ENCODE data around the gene PTPRN2.
"Not testable (repeated sequence)": the region's sequence is repeated elsewhere in the genome, so short reads cannot be mapped to it uniquely, and the experiment has no call there.

PTPRN2 gene

DNA sequence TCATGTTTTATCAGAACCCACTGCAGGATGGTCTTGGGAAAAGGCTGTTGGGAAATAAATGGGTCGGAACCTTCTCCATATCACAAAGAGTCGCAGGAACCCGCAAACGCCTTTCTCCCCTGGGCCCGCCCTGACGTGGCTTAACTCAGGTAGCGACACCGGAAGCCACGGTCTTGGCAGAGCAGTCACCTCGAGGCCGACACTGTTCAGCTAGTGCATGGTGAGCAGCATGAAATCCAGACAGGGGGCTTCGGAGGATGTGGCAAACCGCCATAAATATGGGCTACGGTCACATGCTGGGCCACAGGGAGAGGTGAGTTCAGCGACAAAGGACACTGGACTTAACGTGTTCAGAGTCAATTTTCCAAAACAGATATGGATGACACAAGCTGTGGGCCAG lies 421.9 kb downstream of the PTPRN2 start:
- no peak overlapping the region for H3K27ac Mint-ChIP-seq
- TF ChIP-seq, protein P1, sequence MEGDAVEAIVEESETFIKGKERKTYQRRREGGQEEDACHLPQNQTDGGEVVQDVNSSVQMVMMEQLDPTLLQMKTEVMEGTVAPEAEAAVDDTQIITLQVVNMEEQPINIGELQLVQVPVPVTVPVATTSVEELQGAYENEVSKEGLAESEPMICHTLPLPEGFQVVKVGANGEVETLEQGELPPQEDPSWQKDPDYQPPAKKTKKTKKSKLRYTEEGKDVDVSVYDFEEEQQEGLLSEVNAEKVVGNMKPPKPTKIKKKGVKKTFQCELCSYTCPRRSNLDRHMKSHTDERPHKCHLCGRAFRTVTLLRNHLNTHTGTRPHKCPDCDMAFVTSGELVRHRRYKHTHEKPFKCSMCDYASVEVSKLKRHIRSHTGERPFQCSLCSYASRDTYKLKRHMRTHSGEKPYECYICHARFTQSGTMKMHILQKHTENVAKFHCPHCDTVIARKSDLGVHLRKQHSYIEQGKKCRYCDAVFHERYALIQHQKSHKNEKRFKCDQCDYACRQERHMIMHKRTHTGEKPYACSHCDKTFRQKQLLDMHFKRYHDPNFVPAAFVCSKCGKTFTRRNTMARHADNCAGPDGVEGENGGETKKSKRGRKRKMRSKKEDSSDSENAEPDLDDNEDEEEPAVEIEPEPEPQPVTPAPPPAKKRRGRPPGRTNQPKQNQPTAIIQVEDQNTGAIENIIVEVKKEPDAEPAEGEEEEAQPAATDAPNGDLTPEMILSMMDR (IDR thresholded peaks at IDR 0.05) = no peak
- H3K4me3 Mint-ChIP-seq = no peak overlapping the region
- H3K4me1 Mint-ChIP-seq = no peaks in the 10 kb centered on the region
- H3K27me3 Mint-ChIP-seq (ENCODE audit: low read depth, poor library complexity) = peaks cover 11% of the 10 kb centered on the region
- no peak for DNase-seq
- H3K9me3 Mint-ChIP-seq = peaks cover 57% of the 10 kb centered on the region
- peaks cover 5% of the 10 kb centered on the region for H3K36me3 Mint-ChIP-seq (ENCODE audit: low read depth)

DNA sequence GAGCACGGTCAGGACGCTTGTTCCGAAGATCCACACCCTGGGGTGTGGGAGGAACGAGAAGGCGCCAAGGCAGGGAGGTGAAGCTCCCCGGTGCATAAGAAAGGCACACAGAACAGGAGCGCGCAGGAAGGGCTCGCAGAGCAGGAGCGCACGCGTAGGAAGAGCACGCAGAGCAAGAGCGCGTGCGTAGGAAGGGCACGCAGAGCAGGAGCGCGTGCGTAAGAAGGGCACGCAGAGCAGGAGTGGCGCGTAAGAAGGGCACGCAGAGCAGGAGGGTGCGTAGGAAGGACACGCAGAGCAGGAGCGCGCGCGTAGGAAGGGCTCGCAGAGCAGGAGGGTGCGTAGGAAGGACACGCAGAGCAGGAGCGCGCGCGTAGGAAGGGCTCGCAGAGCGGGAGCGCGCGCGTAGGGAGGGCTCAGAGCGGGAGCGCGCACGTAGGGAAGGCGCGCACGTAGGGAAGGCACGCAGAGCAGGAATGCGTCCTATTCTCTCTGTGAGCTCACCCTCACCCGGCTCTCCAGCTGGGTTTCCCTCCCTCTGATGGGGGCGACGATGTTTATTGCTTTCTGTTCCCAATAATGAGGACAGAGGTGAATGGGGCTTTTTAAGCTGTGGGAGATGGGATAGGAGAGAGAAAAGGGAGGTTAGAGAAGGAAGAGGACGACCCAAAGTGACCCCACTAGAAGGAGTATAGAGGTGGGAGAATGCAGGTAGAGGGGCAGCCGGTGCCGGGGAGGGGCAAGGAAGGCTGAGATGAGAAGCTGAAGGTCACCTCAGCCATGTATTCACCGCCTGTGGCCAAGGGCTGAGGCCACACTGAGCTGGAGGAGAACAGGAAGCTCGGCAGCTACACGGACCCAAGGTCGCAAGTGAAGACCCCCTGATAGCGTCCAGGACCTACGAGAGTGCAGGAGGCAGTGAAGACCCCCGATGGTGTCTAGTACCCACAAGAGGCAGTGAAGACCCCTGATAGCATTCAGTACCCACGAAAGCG lies 423.2 kb downstream of the PTPRN2 start:
- no peak for DNase-seq
- no peak overlapping the region for H3K27ac Mint-ChIP-seq
- no peak overlapping the region for H3K4me3 Mint-ChIP-seq
- no peaks in the 10 kb centered on the region for H3K4me1 Mint-ChIP-seq
- H3K27me3 Mint-ChIP-seq (ENCODE audit: low read depth, poor library complexity) = peaks cover 11% of the 10 kb centered on the region
- H3K36me3 Mint-ChIP-seq (ENCODE audit: low read depth) = peaks cover 5% of the 10 kb centered on the region
- H3K9me3 Mint-ChIP-seq = peaks cover 57% of the 10 kb centered on the region
- TF ChIP-seq, protein P1 (IDR thresholded peaks at IDR 0.05) = no peak

DNA sequence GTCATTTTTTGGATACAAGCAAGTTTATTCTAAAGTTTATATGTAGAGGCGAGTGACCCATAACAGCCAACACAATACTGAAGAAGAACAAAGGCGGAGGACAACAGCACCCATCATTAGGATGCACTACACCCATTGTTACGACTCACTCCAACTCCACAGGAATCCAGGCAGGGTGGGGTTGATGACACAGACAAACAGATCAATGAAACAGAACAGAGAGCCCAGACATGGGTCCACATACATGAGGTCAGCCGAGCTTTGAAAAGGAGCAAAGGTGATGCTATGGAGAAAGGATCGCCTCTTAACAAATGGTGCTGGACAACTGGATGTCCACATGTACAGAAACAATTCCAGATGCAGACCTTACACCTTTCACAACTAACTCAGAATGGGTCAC lies 426.4 kb downstream of the PTPRN2 start:
- Mint-ChIP-seq H3K4me1 (no peaks in the 10 kb centered on the region), H3K36me3 (ENCODE audit: low read depth) (peaks cover 5% of the 10 kb centered on the region), H3K27me3 (ENCODE audit: low read depth, poor library complexity) (peaks cover 7% of the 10 kb centered on the region), H3K27ac (no peak overlapping the region), H3K4me3 (no peak overlapping the region), H3K9me3 (peaks cover 41% of the 10 kb centered on the region)
- no peak for DNase-seq
- TF ChIP-seq, protein P1 (IDR thresholded peaks at IDR 0.05) = no peak

DNA sequence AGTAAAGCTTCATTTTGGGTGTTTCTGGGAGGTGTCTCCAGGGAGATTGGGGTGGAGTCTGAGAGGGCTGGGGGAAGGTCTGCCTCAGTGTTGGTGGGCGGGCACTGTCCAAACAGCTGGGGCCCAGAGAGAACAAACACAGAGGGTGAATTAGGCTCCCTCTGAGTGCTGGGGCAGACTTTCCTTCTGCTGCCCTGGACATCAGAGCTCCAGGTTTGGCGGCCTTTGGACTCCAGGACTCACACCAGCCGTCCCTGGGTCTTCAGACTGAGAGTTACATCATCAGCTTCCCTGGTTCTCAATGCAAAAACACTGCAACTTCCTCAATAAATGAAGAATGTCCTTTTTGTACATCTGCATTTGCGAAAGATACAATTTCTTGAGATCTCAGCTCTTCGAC lies 427.4 kb downstream of the PTPRN2 start:
- no peak for DNase-seq
- no peaks in the 10 kb centered on the region for H3K4me1 Mint-ChIP-seq
- H3K27ac Mint-ChIP-seq = no peak overlapping the region
- H3K9me3 Mint-ChIP-seq = peaks cover 37% of the 10 kb centered on the region
- no peak overlapping the region for H3K4me3 Mint-ChIP-seq
- H3K27me3 Mint-ChIP-seq (ENCODE audit: low read depth, poor library complexity) = peaks cover 11% of the 10 kb centered on the region
- TF ChIP-seq, protein P1 (IDR thresholded peaks at IDR 0.05) = no peak
- H3K36me3 Mint-ChIP-seq (ENCODE audit: low read depth) = peaks cover 5% of the 10 kb centered on the region

DNA sequence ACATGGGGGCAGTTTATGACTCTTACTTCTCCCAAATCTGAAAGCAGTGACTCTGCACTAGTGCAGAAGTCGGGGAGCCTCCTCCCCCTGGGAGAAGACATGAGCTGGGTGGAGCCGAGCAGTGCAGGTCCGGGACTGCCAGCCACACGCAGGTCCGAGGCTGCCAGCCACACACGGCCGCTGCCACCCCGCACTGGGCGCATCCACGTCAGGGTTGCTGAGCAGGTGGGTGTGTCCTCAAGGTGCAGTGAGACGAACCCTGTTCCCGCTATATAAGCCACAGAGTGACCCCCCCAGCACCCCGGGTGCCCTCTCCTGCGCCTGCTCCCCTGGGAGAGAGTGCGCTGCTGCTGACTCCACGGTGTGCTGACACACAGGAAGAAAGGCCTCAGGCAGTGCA lies 430.2 kb downstream of the PTPRN2 start:
- Mint-ChIP-seq H3K36me3 (ENCODE audit: low read depth) (no peaks in the 10 kb centered on the region), H3K27ac (no peak overlapping the region), H3K27me3 (ENCODE audit: low read depth, poor library complexity) (peaks cover 4% of the 10 kb centered on the region), H3K9me3 (peaks cover 25% of the 10 kb centered on the region), H3K4me3 (no peak overlapping the region), H3K4me1 (no peaks in the 10 kb centered on the region)
- no peak for DNase-seq
- TF ChIP-seq, protein P1 (IDR thresholded peaks at IDR 0.05) = no peak

DNA sequence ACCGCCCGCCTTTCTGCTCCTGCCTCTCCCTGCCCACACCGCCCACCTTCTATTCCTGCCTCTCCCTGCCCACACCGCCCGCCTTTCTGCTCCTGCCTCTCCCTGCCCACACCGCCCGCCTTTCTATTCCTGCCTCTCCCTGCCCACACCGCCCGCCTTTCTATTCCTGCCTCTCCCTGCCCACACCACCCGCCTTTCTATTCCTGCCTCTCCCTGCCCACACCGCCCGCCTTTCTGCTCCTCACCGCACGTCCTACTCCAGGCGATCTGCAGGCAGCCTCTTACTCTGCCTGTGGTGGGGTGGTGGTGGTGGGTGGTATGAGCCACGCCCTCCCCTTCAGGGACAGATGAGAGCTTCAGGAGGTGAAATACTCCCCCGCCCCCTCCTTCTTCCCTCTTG lies 436.4 kb downstream of the PTPRN2 start:
- H3K36me3 Mint-ChIP-seq (ENCODE audit: low read depth); H3K27ac Mint-ChIP-seq; H3K4me1 Mint-ChIP-seq; H3K4me3 Mint-ChIP-seq; DNase-seq: not testable (repeated sequence)
- H3K9me3 Mint-ChIP-seq = peaks cover 45% of the 10 kb centered on the region
- H3K27me3 Mint-ChIP-seq (ENCODE audit: low read depth, poor library complexity) = peaks cover 10% of the 10 kb centered on the region

All from nephron progenitor cell (in vitro differentiated cells).